GM19397 (cell line): ENCODE results near the gene SMG5.

Source experiments
- ATAC-seq: cut with Tn5 transposase; IDR thresholded peaks from one replicate; pipeline ENCODE4 v1.9.1; 2021; ENCODE audit warnings: mild to moderate bottlenecking, moderate library complexity; ENCODE audit not compliant: unreplicated experiment

Gene SMG5

DNA sequence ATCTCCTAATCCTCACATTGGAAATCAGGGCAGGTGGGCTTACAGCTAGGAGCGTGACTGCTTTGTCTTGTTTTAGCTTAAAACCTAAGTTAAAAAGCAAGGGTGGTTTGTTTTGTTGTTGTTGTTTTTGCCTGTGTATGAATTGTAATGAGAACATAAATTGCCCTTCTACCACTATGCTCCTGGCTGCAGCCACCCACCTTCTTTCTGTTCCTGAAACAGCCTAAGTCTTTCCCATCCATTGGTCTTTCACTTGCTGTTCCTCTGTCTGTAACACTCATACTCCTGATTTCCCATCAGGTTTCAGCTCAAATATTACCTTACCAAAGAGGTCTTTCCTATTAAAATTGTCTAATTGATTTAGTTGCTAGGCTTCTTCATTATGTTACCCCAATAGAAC, 896 bp upstream of the SMG5 start:
- no peak for ATAC-seq

GRCh38 chr1:156281693-156282478, 739 bp downstream of the SMG5 start:
- peak; percentile 7 for ATAC-seq

- ATAC-seq, result no peak
Observed at GRCh38 chr1:156281281-156281680, 1.3 kb downstream of the SMG5 start.

- ATAC-seq, result no peak
Observed at GRCh38 chr1:156279837-156280236, 2.8 kb downstream of the SMG5 start.

GRCh38 chr1:156276966-156277381, 5.7 kb downstream of the SMG5 start:
- no peak for ATAC-seq

- ATAC-seq, result no peak
Observed at GRCh38 chr1:156276532-156276931, 6.1 kb downstream of the SMG5 start.

DNA sequence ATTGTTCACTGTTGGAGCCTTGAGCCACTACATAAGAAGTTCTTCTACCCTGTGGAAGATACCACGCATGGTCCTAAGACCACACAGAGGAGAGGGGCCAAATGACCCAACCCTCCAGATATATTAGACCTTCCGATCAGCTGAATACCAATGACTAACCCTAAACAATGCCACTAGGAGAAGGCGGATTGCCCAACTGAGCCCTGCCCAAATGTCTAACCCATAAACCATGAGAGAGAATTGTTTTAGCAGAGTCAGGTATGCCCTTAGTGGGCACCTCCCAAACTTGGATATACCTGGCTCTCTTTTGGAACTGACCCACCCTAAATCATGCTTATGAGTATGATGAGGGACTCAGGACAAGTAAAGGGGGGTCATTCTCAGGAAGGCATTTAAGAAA, 12.3 kb downstream of the SMG5 start:
- ATAC-seq, result no peak

- no peak for ATAC-seq
Observed at GRCh38 chr1:156268336-156268735, 14.3 kb downstream of the SMG5 start.

DNA sequence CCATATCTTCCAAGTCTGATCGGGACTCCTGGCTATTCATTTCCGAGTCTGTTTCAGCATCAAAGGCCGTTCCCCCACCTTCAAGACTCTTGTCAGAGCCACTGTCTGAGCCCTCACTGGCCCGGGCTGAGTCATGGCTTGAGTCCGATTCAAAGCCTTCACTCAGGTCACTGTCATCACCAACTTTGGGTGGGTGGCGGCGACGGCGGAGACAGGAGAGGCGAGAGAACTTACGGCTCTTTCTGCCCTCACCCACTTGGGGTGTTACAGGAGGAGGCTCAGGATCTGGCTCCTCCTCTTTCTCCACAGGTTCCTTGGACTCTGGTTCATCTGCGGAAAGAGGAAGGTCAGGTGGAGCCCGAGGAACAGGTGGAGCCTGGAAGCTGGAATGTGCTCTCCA, 16.6 kb downstream of the SMG5 start:
- ATAC-seq, result no peak

DNA sequence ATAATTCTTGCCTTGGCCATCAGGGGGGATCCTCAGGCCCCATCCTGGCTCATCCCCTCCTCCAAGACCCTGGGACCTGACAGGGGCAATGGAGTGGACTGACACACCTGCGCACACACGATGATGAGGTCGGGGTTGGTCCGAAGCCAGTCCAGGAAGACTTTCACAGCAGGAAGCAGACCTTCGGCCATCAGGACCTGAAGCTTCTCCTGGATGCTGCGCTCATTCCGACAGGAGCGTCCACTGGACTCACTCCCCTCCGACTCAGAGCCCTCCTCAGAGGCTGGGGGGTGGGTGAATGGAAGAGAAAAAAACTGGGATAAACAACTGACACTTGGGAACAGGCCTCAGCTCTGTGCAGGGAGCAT, 19.4 kb downstream of the SMG5 start:
- ATAC-seq, result no peak

- no peak for ATAC-seq
Observed at GRCh38 chr1:156262461-156263287, 20.0 kb downstream of the SMG5 start.

- ATAC-seq, result no peak
Observed at GRCh38 chr1:156260896-156261295, 21.7 kb downstream of the SMG5 start.

DNA sequence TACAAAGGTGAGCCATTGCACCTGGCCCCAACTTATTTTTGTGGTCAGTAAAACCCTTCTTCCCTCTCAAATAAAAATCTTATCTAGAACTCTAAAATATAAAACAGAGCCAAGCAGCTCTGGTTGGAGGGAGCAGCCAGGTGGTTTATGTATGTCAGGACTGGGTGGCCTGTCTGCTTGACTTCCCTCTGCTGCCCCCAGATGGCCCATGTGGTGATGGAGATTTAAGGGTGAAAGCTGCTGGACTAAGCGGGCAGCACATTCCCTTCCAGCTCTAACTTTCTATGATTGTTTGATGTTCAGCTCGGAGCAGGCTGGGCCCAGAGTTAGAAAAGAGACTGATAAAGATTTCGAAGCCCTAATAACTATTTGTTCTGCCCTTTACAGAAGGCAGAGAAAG, 22.8 kb downstream of the SMG5 start:
- no peak for ATAC-seq

- no peak for ATAC-seq
Observed at GRCh38 chr1:156258859-156259258, 23.8 kb downstream of the SMG5 start.

GRCh38 chr1:156257711-156258110, 24.9 kb downstream of the SMG5 start:
- ATAC-seq, result no peak

DNA sequence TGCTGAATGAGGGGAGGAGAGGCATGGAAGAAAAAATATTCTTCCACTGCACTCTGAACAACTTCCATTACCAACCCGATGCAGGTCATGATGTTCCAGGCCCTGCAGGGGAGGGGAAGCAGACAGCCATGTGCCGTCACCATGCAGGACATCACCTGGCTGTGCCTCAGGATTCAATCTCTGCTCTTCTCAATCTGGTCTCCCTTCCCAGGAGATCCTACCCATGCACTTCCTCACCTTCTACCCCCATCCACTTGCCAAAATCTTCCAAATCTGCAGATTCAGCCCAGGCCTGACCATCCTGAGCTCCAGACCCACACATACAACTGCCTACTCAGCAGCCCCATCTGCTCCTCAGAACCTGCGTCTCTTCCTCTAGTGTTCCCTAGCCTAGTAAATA, 29.0 kb downstream of the SMG5 start:
- no peak for ATAC-seq

DNA sequence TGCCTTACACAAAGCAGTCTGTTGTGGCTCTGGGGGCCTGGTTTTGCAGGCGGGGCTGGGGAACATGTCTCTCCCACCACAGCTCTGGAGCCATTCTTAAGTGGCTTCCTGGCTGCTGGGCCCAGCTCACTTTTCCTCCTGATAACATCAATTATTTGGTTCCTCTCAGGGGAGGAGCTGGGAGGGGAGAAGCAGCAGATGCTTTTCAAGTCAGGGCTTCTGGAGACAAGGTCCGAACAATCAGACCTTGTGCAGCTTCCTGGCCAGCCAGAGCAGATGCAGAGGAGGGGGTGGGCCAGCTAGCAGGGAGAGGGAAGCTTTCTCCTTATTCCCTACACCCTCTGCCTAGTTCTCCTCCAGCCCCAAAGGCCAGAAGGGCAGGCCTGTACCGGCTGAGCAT, 31.1 kb downstream of the SMG5 start:
- no peak for ATAC-seq

DNA sequence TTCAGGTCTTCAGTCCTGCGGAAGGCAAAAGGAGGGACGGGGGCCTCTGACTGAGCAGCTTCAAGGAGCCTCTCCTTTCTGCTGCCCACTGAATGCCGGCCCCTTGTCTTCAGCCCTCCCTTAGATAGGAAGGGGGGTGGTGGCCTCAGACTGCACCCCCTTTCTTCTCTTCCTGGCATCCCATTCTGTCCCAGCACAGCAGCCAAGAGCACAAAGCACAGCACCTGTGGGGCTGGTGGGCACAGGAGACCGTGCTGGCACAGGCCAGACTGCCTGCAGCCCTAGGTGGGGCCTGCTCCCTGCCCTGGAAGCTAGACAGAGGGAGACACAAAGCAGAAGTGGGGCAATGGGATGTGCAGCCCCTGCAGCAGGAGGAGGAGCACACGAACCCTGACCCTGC, 33.0 kb downstream of the SMG5 start:
- ATAC-seq, result no peak

- ATAC-seq, result no peak
Observed at GRCh38 chr1:156248323-156248683, 34.3 kb downstream of the SMG5 start.

GRCh38 chr1:156247460-156248322, 34.9 kb downstream of the SMG5 start, which contains the start of gene PAQR6:
Gene PAQR6, minus strand, starts transcription at chr1:156248056. Its CDS starts 1,325 bp downstream, at chr1:156246731.
- ATAC-seq, result no peak

DNA sequence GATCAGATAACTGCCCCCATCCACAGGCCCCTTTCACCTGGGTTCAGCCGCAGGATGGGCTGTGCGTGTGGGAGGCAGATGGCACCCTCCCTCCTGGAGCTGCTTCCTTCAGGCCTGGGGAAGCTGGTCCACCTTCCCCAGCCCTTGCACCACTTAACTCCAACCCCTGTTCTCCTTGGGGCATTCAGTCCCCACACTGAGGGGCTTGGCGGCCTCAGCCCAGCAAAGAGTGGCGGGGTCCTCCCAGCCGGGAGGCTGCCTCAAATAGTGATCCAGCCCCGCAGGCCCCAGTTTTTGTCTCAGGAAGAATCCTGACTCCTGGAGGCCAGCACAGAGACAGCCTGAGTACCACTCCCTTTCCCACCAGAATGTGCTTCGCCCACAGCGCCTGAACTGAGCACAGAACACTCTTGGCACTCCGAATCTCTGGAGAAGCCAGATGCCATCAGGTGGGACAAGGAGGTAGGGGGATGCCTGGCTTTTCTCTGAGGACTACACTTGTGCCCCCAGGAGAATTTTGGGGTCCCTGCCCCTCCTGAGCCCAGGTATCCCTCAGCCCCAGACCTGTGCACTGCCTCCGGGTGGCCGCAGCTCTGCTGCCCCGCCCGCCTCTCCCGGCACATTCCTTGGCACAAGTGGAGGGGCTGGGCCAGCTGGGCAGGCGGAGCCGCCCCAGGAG, 35.7 kb downstream of the SMG5 start:
- ATAC-seq, result no peak
